HG03025 (cell line): Measurements from ENCODE around the gene REN.

Source experiments
- ATAC-seq: cut with Tn5 transposase; IDR thresholded peaks from one replicate; pipeline ENCODE4 v1.9.1; 2021; ENCODE audit warnings: mild to moderate bottlenecking, moderate library complexity; ENCODE audit not compliant: unreplicated experiment, low FRiP score

REN gene

GRCh38 chr1:204155881-204156280 is 10.3 kb downstream of the REN start:
- ATAC-seq, result no peak

GRCh38 chr1:204154568-204155255 is 11.4 kb downstream of the REN start:
- ATAC-seq, result no peak

GRCh38 chr1:204153667-204154066 is 12.5 kb downstream of the REN start:
- no peak for ATAC-seq

- ATAC-seq, result no peak
Observed at GRCh38 chr1:204152310-204153044, 13.7 kb downstream of the REN start.

GRCh38 chr1:204151552-204152309 is 14.4 kb downstream of the REN start, which contains the start of gene ETNK2:
Gene ETNK2, minus strand, starts transcription at chr1:204152044. Its CDS starts 192 bp downstream, at chr1:204151852.
- ATAC-seq, result no peak

GRCh38 chr1:204150702-204151551 is 15.2 kb downstream of the REN start:
- ATAC-seq, result no peak

- no peak for ATAC-seq
Observed at GRCh38 chr1:204149635-204150565, 16.2 kb downstream of the REN start.

- no peak for ATAC-seq
Observed at GRCh38 chr1:204149107-204149506, 17.0 kb downstream of the REN start.

GRCh38 chr1:204147406-204148383 is 18.4 kb downstream of the REN start:
- ATAC-seq, result no peak

- no peak for ATAC-seq
Observed at GRCh38 chr1:204146965-204147364, 19.2 kb downstream of the REN start.

GRCh38 chr1:204146309-204146708 is 19.8 kb downstream of the REN start:
- ATAC-seq, result no peak

GRCh38 chr1:204145033-204145504 is 21.1 kb downstream of the REN start:
- ATAC-seq, result no peak

GRCh38 chr1:204143276-204144041 is 22.7 kb downstream of the REN start:
- ATAC-seq, result no peak

- no peak for ATAC-seq
Observed at GRCh38 chr1:204142032-204142974, 23.8 kb downstream of the REN start.

GRCh38 chr1:204141131-204141530 is 25.0 kb downstream of the REN start:
- no peak for ATAC-seq

GRCh38 chr1:204139952-204140351 is 26.2 kb downstream of the REN start:
- no peak for ATAC-seq
